H1 (cell line): ENCODE data around the gene PARM1. TPM values are rescaled to one million over a fixed set of nuclear protein-coding genes. Genes with fewer than 3 reads are reported as not detected.

Source experiments
- CTCF ChIA-PET: fragments of 300-600 bp; sonication (Branson Sonifier 250); formaldehyde crosslinking; loops from one replicate; lab custom pipeline; 2021; ENCODE audit not compliant: partially characterized antibody; lab: Charles Lee
- POLR2A ChIA-PET: fragments of 300-600 bp; sonication (Branson Sonifier 250); formaldehyde crosslinking; loops from one replicate; lab custom pipeline; 2021; ENCODE audit warnings: inconsistent platforms; ENCODE audit not compliant: partially characterized antibody; lab: Charles Lee
- DNase-seq, 2 experiments: peaks; one replicate each; pipeline versions ENCODE4 v3.0.0 to v3.0.0-alpha.2; 2010 to 2022; ENCODE audit warnings: low spot score in 2 of 2, low read depth in 1 of 2, mixed read lengths in 1 of 2
- FAIRE-seq: peaks from 2 replicates; lab custom pipeline; 2011; peaks lifted over from hg19 to GRCh38; lab: Jason Lieb, UNC
- H2AFZ ChIP-seq: 2 replicates; pipeline ENCODE4 v1.8.1; 2012; ENCODE audit warnings: low read length, inconsistent platforms
- H2AK5ac ChIP-seq: 2 replicates; pipeline ENCODE4 v1.6.1; 2013; ENCODE audit warnings: low read depth, low read length
- H2BK120ac ChIP-seq: replicated peaks from 2 replicates; pipeline ENCODE3; 2013; ENCODE audit warnings: low read depth, low read length, inconsistent platforms
- H2BK12ac ChIP-seq: 2 replicates; pipeline ENCODE4 v1.6.1; 2013; ENCODE audit warnings: low read depth, low read length
- H2BK15ac ChIP-seq: 2 replicates; pipeline ENCODE4 v1.6.1; 2013; ENCODE audit warnings: low read length
- H2BK20ac ChIP-seq: 2 replicates; pipeline ENCODE4 v1.6.1; 2013; ENCODE audit warnings: low read length
- H2BK5ac ChIP-seq: 2 replicates; pipeline ENCODE4 v1.6.1; 2013; ENCODE audit warnings: low read depth, low read length
- H3K14ac ChIP-seq: 2 replicates; pipeline ENCODE4 v1.6.1; 2013; ENCODE audit warnings: inconsistent platforms; ENCODE audit not compliant: insufficient read length
- H3K18ac ChIP-seq: 2 replicates; pipeline ENCODE4 v1.6.1; 2013; ENCODE audit warnings: low read length; ENCODE audit errors: extremely low read depth
- H3K23ac ChIP-seq: 2 replicates; pipeline ENCODE4 v1.6.1; 2013; ENCODE audit warnings: inconsistent platforms; ENCODE audit not compliant: insufficient read length
- H3K23me2 ChIP-seq: 2 replicates; pipeline ENCODE4 v1.6.1; 2013; ENCODE audit warnings: low read depth, low read length
- H3K27ac ChIP-seq: 2 replicates; pipeline ENCODE4 v1.6.1; 2011; ENCODE audit warnings: low read depth, low read length, inconsistent platforms
- H3K27me3 ChIP-seq, 4 experiments: replicated peaks in 1 of 4; 1 replicate in 1 of 4; 2 replicates in 3 of 4; pipeline versions ENCODE4 v1.6.1 to v1.8.1; 2011 to 2013; ENCODE audit warnings: low read length in 3 of 4, mild to moderate bottlenecking in 3 of 4, inconsistent platforms in 2 of 4, mixed read lengths in 2 of 4, moderate library complexity in 1 of 4; ENCODE audit not compliant: control insufficient read depth in 3 of 4, insufficient read depth in 3 of 4; ENCODE audit errors: extremely low read depth in 1 of 4
- H3K36me3 ChIP-seq, 4 experiments: 2 replicates each; pipeline versions ENCODE4 v1.6.1 to v1.8.1; 2011 to 2013; ENCODE audit warnings: mild to moderate bottlenecking in 4 of 4, low read length in 3 of 4, moderate library complexity in 2 of 4, control low read depth in 1 of 4, inconsistent platforms in 1 of 4; ENCODE audit not compliant: insufficient read depth in 4 of 4, control insufficient read depth in 2 of 4
- H3K4ac ChIP-seq: replicated peaks from 2 replicates; pipeline ENCODE3; 2013; ENCODE audit warnings: low read length, low read depth, mixed read lengths, inconsistent platforms; ENCODE audit not compliant: insufficient read length
- H3K4me1 ChIP-seq, 4 experiments: replicated peaks in 1 of 4; 1 replicate in 1 of 4; 2 replicates in 3 of 4; pipeline versions ENCODE4 v1.6.1 to v1.8.1; 2011 to 2013; ENCODE audit warnings: low read length in 3 of 4, inconsistent platforms in 2 of 4, mixed read lengths in 1 of 4; ENCODE audit not compliant: insufficient read depth in 4 of 4, control insufficient read depth in 3 of 4
- H3K4me2 ChIP-seq, 2 experiments: 2 replicates each; pipeline versions ENCODE4 v1.6.1 to v1.8.1; 2011 to 2013; ENCODE audit warnings: low read depth in 2 of 2, low read length in 2 of 2, control low read depth in 1 of 2, inconsistent platforms in 1 of 2, mild to moderate bottlenecking in 1 of 2; ENCODE audit not compliant: insufficient read depth in 1 of 2
- H3K4me3 ChIP-seq, 4 experiments: fragments of 200-600, 300-600 bp in 1 of 4; sonication (generic), shearing (Covaris generic), sonication (Bioruptor Twin) in 1 of 4; 2 replicates each; pipeline versions ENCODE4 v1.5.1 to v1.8.1; 2011 to 2016; ENCODE audit warnings: low read length in 4 of 4, low read depth in 3 of 4, control low read depth in 2 of 4, inconsistent platforms in 2 of 4, mild to moderate bottlenecking in 2 of 4, mixed read lengths in 1 of 4, moderate library complexity in 1 of 4; ENCODE audit not compliant: insufficient read depth in 2 of 4; ENCODE audit errors: extremely low read depth in 1 of 4
- H3K56ac ChIP-seq: replicated peaks from 2 replicates; pipeline ENCODE3; 2013; ENCODE audit warnings: low read depth, mild to moderate bottlenecking, mixed read lengths, low read length, inconsistent platforms; ENCODE audit not compliant: insufficient read length
- H3K79me1 ChIP-seq: 2 replicates; pipeline ENCODE4 v1.6.1; 2013; ENCODE audit warnings: low read depth, low read length, control low read depth
- H3K79me2 ChIP-seq, 2 experiments: 2 replicates each; pipeline versions ENCODE4 v1.6.1 to v1.8.1; 2012 to 2013; ENCODE audit warnings: low read length in 2 of 2, mild to moderate bottlenecking in 2 of 2, inconsistent platforms in 1 of 2; ENCODE audit not compliant: insufficient read depth in 2 of 2, control insufficient read depth in 1 of 2
- H3K9ac ChIP-seq, 4 experiments: replicated peaks in 1 of 4; 1 replicate in 1 of 4; 2 replicates in 3 of 4; pipeline versions ENCODE4 v1.6.1 to v1.8.1; 2011 to 2013; ENCODE audit warnings: low read depth in 3 of 4, low read length in 3 of 4, control low read depth in 2 of 4, mild to moderate bottlenecking in 2 of 4, moderate library complexity in 2 of 4, inconsistent platforms in 1 of 4; ENCODE audit errors: extremely low read depth in 1 of 4
- H3K9me3 ChIP-seq, 2 experiments: 2 replicates each; pipeline versions ENCODE4 v1.6.1 to v1.8.1; 2012 to 2013; ENCODE audit warnings: mild to moderate bottlenecking in 2 of 2, moderate library complexity in 2 of 2, control low read depth in 1 of 2, inconsistent platforms in 1 of 2, low read depth in 1 of 2, low read length in 1 of 2, mixed read lengths in 1 of 2; ENCODE audit not compliant: insufficient read depth in 2 of 2
- H4K20me1 ChIP-seq, 2 experiments: replicated peaks in 1 of 2; 2 replicates each; pipeline versions ENCODE3 to v1.8.1; 2011 to 2013; ENCODE audit warnings: inconsistent platforms in 2 of 2, low read length in 2 of 2, mild to moderate bottlenecking in 1 of 2; ENCODE audit not compliant: insufficient read depth in 2 of 2, control insufficient read depth in 1 of 2
- H4K5ac ChIP-seq: 2 replicates; pipeline ENCODE4 v1.6.1; 2013; ENCODE audit warnings: low read length, low read depth, mixed read lengths, inconsistent platforms; ENCODE audit not compliant: insufficient read length
- H4K8ac ChIP-seq: 2 replicates; pipeline ENCODE4 v1.8.0; 2013; ENCODE audit warnings: mild to moderate bottlenecking, moderate library complexity, low read length, inconsistent platforms; ENCODE audit not compliant: insufficient read depth; ENCODE audit errors: extremely low read depth
- H4K91ac ChIP-seq: replicated peaks from 2 replicates; pipeline ENCODE3; 2013; ENCODE audit warnings: low read length, mixed read lengths, inconsistent platforms; ENCODE audit not compliant: insufficient read length
- ASH2L ChIP-seq: fragments of 200-600, 300-600 bp; sonication (generic); IDR thresholded peaks from one replicate; pipeline ENCODE4 v1.7.1; 2017; ENCODE audit warnings: low read length
- CHD1 ChIP-seq: IDR thresholded peaks from 2 replicates; pipeline ENCODE4 v1.6.1; 2012; ENCODE audit warnings: low read depth, low read length, improper control_type of control experiment
- NANOG ChIP-seq: IDR thresholded peaks from 2 replicates; pipeline ENCODE4 v1.6.1; 2011; ENCODE audit warnings: low read length, low read depth, mild to moderate bottlenecking, inconsistent platforms; ENCODE audit not compliant: insufficient read depth, poor library complexity, severe bottlenecking
- POLR2AphosphoS5 ChIP-seq: IDR thresholded peaks from 2 replicates; pipeline ENCODE4 v1.6.1; 2011; ENCODE audit warnings: low read depth, low read length
- RFX5 ChIP-seq: IDR thresholded peaks from 2 replicates; pipeline ENCODE4 v1.6.1; 2011; ENCODE audit warnings: low read depth, low read length, improper control_type of control experiment, borderline replicate concordance
- SIN3A ChIP-seq, 2 experiments: IDR thresholded peaks in 1 of 2; conservative IDR thresholded peaks in 1 of 2; 2 replicates each; pipeline ENCODE4 v1.6.1; 2011 to 2012; ENCODE audit warnings: low read length in 2 of 2, improper control_type of control experiment in 1 of 2, low read depth in 1 of 2, mild to moderate bottlenecking in 1 of 2
- SP4 ChIP-seq: IDR thresholded peaks from 2 replicates; pipeline ENCODE4 v1.6.1; 2012; ENCODE audit warnings: low read length, inconsistent platforms
- SUZ12 ChIP-seq: fragments of 200-600 bp; sonication (generic); IDR thresholded peaks from 2 replicates; pipeline ENCODE4 v1.6.1; 2012; ENCODE audit warnings: mild to moderate bottlenecking, inconsistent platforms, low read length, moderate library complexity, mixed read lengths
- TEAD4 ChIP-seq: IDR thresholded peaks from 2 replicates; pipeline ENCODE4 v1.6.1; 2012; ENCODE audit warnings: low read depth, low read length, inconsistent platforms, mixed read lengths
- ZNF274 ChIP-seq: IDR thresholded peaks from 2 replicates; pipeline ENCODE4 v1.7.0; 2012; ENCODE audit warnings: low read length, borderline replicate concordance; ENCODE audit errors: extremely low read depth
- polyA plus RNA-seq, 7 experiments: library from polyadenylated mRNA; depleted of rRNA in 3 of 7; stranded (reverse) in 5 of 7; unstranded in 2 of 7; fragments of >200 nt in 5 of 7; fragments of 200-250 nt in 2 of 7; gene quantifications; 1 replicate in 5 of 7; 2 replicates in 1 of 7; 4 replicates in 1 of 7; pipeline versions ENCODE4 v1.2.1 to v1.2.3, GENCODE V29; 2011 to 2013; ENCODE audit warnings: missing spikeins in 2 of 7, mixed read lengths in 2 of 7
- total RNA-seq: library from RNA; stranded (reverse); fragmentation: NEBNext Ultra II Directional; extraction: Animal tissue kit (Norgen Biotek cat#: 25700); gene quantifications from 2 replicates; pipeline ENCODE4 v1.2.1, GENCODE V29; 2021
- TF ChIP-seq, protein P1 (sequence below), 3 experiments: IDR thresholded peaks; 1 replicate in 2 of 3; 2 replicates in 1 of 3; pipeline versions ENCODE4 v1.5.1 to v1.6.1; 2011; ENCODE audit warnings: low read length in 3 of 3, mild to moderate bottlenecking in 3 of 3, inconsistent platforms in 2 of 3, low read depth in 1 of 3, moderate library complexity in 1 of 3; ENCODE audit not compliant: insufficient read depth in 1 of 3; ENCODE audit errors: control extremely low read depth in 1 of 3
- TF ChIP-seq, protein P2 (sequence below): IDR thresholded peaks from 2 replicates; pipeline ENCODE4 v1.6.1; 2012; ENCODE audit warnings: inconsistent platforms

The PARM1 gene
- total and polyA plus RNA-seq, 2 of the 8 experiments (the other 6 are each of a cell fraction or from before 2014, with no cell fraction given): 2.0 to 5.3 TPM

DNA sequence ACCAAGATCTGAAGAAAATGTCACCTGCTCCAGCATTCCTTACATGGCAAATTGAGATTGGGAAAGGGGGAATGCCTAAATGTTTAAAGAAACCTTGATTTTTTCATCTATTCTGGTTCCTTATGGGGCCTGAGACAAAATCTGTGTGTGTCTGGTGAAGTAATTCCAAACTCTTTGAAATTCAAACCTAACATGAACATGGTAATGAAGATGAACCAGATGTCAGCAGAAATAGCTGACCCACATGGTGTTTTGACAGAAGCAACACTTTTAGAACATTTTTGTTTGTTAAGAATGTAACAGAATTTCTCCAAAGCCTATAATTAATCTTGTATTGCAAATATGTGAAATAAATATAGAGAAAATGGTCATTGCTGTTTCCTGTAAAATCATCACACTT, 133.0 kb downstream of the PARM1 start:
- Histone ChIP-seq H3K4ac (no peak overlapping the region), H3K18ac (no peak overlapping the region), H3K27ac (no peak overlapping the region), H2BK5ac (no peak overlapping the region), H4K20me1 (no peaks in the 10 kb centered on the region), H3K4me1 (no peaks in the 10 kb centered on the region), H2BK12ac (no peak overlapping the region), H3K9me3 (no peaks in the 10 kb centered on the region), H4K91ac (no peak overlapping the region), H3K4me2 (no peak overlapping the region), H3K23me2 (no peaks in the 10 kb centered on the region), H3K9ac (no peak overlapping the region), H2BK20ac (no peak overlapping the region), H4K8ac (no peak overlapping the region), H3K23ac (no peak overlapping the region), H3K56ac (no peak overlapping the region), H4K5ac (no peak overlapping the region), H2BK120ac (no peak overlapping the region), H2AFZ (no peak overlapping the region), H3K4me3 (no peak overlapping the region), H2AK5ac (no peak overlapping the region), H2BK15ac (no peak overlapping the region), H3K79me1 (no peaks in the 10 kb centered on the region), H3K36me3 (no peaks in the 10 kb centered on the region), H3K27me3 (no peaks in the 10 kb centered on the region), H3K14ac (no peak overlapping the region), H3K79me2 (no peaks in the 10 kb centered on the region)
- ChIA-PET CTCF (no interaction called here), POLR2A (no interaction called here)
- no peak for FAIRE-seq
- DNase-seq: no peak
- TF ChIP-seq SUZ12 (no peak), SIN3A (conservative IDR thresholded peaks at IDR 0.05 in 1 of 2, IDR thresholded peaks at IDR 0.05 in 1 of 2; ENCODE audit: low read depth in 1 of 2, low read length in 2 of 2) (no peak), SP4 (no peak), TEAD4 (no peak), RFX5 (no peak), CHD1 (no peak), POLR2AphosphoS5 (no peak), ZNF274 (no peak), NANOG (no peak), ASH2L (no peak)
- TF ChIP-seq, protein P1, sequence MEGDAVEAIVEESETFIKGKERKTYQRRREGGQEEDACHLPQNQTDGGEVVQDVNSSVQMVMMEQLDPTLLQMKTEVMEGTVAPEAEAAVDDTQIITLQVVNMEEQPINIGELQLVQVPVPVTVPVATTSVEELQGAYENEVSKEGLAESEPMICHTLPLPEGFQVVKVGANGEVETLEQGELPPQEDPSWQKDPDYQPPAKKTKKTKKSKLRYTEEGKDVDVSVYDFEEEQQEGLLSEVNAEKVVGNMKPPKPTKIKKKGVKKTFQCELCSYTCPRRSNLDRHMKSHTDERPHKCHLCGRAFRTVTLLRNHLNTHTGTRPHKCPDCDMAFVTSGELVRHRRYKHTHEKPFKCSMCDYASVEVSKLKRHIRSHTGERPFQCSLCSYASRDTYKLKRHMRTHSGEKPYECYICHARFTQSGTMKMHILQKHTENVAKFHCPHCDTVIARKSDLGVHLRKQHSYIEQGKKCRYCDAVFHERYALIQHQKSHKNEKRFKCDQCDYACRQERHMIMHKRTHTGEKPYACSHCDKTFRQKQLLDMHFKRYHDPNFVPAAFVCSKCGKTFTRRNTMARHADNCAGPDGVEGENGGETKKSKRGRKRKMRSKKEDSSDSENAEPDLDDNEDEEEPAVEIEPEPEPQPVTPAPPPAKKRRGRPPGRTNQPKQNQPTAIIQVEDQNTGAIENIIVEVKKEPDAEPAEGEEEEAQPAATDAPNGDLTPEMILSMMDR (IDR thresholded peaks at IDR 0.05; ENCODE audit: control extremely low read depth in 1 of 3, insufficient read depth in 1 of 3, low read depth in 1 of 3, low read length in 3 of 3): no peak
- TF ChIP-seq, protein P2, sequence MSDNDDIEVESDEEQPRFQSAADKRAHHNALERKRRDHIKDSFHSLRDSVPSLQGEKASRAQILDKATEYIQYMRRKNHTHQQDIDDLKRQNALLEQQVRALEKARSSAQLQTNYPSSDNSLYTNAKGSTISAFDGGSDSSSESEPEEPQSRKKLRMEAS: no peak
